ENCODE measurements around the gene WWOX.

DNA sequence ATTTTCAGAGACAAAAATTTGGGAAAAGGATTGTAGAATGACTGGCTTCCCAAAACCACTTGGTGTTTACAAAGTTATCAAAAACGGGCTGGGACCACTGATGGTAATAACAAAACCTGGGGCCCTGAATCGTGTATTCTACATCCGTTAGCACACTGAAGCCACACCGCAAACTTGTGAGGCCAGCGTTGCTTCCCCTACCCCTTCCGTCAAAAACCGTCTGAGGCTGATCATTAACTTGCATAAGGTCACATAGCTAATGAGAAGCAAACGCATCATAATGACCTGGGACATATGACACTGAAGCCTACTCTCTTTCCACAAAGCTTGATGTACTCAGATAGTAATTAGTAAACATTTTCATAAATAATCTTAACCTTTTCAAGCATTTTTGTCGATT lies 796.8 kb downstream of the WWOX start:
- TF ChIP-seq, protein P1, sequence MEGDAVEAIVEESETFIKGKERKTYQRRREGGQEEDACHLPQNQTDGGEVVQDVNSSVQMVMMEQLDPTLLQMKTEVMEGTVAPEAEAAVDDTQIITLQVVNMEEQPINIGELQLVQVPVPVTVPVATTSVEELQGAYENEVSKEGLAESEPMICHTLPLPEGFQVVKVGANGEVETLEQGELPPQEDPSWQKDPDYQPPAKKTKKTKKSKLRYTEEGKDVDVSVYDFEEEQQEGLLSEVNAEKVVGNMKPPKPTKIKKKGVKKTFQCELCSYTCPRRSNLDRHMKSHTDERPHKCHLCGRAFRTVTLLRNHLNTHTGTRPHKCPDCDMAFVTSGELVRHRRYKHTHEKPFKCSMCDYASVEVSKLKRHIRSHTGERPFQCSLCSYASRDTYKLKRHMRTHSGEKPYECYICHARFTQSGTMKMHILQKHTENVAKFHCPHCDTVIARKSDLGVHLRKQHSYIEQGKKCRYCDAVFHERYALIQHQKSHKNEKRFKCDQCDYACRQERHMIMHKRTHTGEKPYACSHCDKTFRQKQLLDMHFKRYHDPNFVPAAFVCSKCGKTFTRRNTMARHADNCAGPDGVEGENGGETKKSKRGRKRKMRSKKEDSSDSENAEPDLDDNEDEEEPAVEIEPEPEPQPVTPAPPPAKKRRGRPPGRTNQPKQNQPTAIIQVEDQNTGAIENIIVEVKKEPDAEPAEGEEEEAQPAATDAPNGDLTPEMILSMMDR (IDR thresholded peaks at IDR 0.05) = no peak
- TF ChIP-seq POLR2A (IDR thresholded peaks at IDR 0.05) = no peak

All from right lobe of liver (tissue), 4 donors.